Osteoblast (primary cell): ENCODE measurements around the gene INPP5A. TPM values are rescaled to one million over a fixed set of nuclear protein-coding genes. Genes with fewer than 3 reads are reported as not detected.

Experiments
- DNase-seq: peaks from one replicate; pipeline ENCODE4 v3.0.0; 2011; ENCODE audit warnings: low spot score, mixed read lengths; ENCODE audit not compliant: insufficient read length; ENCODE audit errors: missing footprints
- H2AFZ ChIP-seq: 2 replicates; pipeline ENCODE4 v1.6.0; 2011; ENCODE audit warnings: mild to moderate bottlenecking, low read length
- H3K27ac ChIP-seq: 2 replicates; pipeline ENCODE4 v1.5.1; 2011; ENCODE audit warnings: mild to moderate bottlenecking, low read depth, low read length, moderate library complexity
- H3K27me3 ChIP-seq: 2 replicates; pipeline ENCODE4 v1.6.0; 2012; ENCODE audit warnings: mild to moderate bottlenecking, control low read depth, inconsistent platforms, low read length, moderate library complexity; ENCODE audit not compliant: insufficient read depth
- H3K36me3 ChIP-seq: 2 replicates; pipeline ENCODE4 v1.5.1; 2011; ENCODE audit warnings: mild to moderate bottlenecking, low read length, control low read depth, moderate library complexity; ENCODE audit not compliant: insufficient read depth
- H3K4me1 ChIP-seq: 2 replicates; pipeline ENCODE4 v1.5.1; 2011; ENCODE audit warnings: mild to moderate bottlenecking, low read length, control low read depth, moderate library complexity; ENCODE audit not compliant: insufficient read depth
- H3K4me2 ChIP-seq: 2 replicates; pipeline ENCODE4 v1.6.0; 2011; ENCODE audit warnings: mild to moderate bottlenecking, low read length; ENCODE audit not compliant: insufficient read depth
- H3K4me3 ChIP-seq: fragments of 200-600 bp; sonication (generic); 3 replicates; pipeline ENCODE4 v1.5.1; 2012; ENCODE audit warnings: mild to moderate bottlenecking, low read length, inconsistent platforms; ENCODE audit not compliant: insufficient read depth
- H3K79me2 ChIP-seq: 2 replicates; pipeline ENCODE4 v1.6.0; 2012; ENCODE audit warnings: mild to moderate bottlenecking, low read length, control low read depth, inconsistent platforms; ENCODE audit not compliant: insufficient read depth
- H3K9me3 ChIP-seq: 2 replicates; pipeline ENCODE4 v1.5.1; 2011; ENCODE audit warnings: low read depth, low read length, control low read depth
- H4K20me1 ChIP-seq: 2 replicates; pipeline ENCODE4 v1.6.0; 2012; ENCODE audit warnings: mild to moderate bottlenecking, low read length, control low read depth; ENCODE audit not compliant: insufficient read depth
- total RNA-seq: library from RNA; depleted of rRNA; stranded (reverse); fragments of >200 nt; gene quantifications from 2 replicates; pipeline ENCODE4 v1.2.3, GENCODE V29; 2012
- TF ChIP-seq, protein P1 (sequence below): IDR thresholded peaks from 2 replicates; pipeline ENCODE4 v1.5.1; 2011; ENCODE audit warnings: mild to moderate bottlenecking, low read depth, low read length, moderate library complexity; ENCODE audit errors: extremely low read depth

INPP5A gene
- total RNA-seq, 1 donor, result 22.8 TPM

DNA sequence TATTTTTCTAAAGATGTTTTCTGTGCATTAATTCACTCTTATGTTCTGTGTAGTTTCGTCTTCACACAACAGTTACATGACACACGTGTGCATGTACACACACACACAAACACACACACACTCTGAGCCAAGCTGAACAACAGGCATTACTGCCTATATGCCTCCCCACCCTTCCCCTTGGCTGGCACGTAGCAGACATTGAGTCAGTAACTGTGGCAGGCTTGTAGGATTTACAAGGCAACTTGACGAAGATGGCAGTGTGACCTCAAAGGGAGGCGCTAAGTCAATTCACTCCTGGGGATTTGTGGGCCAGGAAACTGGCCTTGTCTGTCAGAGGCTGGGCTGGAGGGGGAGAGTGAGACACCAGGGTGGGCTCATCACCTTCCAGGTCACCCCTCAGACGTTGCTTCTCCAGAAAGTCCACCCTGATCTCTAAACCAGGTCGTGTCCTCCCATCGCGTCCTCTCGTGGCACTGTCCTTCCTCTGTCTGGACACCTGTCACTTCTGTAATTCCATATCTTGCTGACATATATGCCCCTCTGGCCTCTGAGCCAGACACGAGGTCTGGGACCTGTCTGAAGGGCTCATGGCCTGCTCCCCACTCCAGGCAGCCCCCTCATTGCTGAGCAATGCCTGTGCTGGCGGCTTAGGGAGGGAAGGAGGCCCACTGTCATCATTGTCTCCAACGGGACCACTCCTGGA lies 41.1 kb upstream of the INPP5A start:
- Histone ChIP-seq H3K27me3 (peaks cover 56% of the 10 kb centered on the region), H2AFZ (no peak overlapping the region), H3K4me2 (no peak overlapping the region), H3K4me1 (no peaks in the 10 kb centered on the region), H3K79me2 (no peaks in the 10 kb centered on the region), H3K4me3 (no peak overlapping the region), H3K27ac (no peak overlapping the region), H4K20me1 (no peaks in the 10 kb centered on the region), H3K9me3 (no peaks in the 10 kb centered on the region), H3K36me3 (no peaks in the 10 kb centered on the region)
- TF ChIP-seq, protein P1, sequence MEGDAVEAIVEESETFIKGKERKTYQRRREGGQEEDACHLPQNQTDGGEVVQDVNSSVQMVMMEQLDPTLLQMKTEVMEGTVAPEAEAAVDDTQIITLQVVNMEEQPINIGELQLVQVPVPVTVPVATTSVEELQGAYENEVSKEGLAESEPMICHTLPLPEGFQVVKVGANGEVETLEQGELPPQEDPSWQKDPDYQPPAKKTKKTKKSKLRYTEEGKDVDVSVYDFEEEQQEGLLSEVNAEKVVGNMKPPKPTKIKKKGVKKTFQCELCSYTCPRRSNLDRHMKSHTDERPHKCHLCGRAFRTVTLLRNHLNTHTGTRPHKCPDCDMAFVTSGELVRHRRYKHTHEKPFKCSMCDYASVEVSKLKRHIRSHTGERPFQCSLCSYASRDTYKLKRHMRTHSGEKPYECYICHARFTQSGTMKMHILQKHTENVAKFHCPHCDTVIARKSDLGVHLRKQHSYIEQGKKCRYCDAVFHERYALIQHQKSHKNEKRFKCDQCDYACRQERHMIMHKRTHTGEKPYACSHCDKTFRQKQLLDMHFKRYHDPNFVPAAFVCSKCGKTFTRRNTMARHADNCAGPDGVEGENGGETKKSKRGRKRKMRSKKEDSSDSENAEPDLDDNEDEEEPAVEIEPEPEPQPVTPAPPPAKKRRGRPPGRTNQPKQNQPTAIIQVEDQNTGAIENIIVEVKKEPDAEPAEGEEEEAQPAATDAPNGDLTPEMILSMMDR, result no peak
- peak; percentile 79 for DNase-seq

GRCh38 chr10:132497063-132497680 lies 40.4 kb upstream of the INPP5A start:
- TF ChIP-seq, protein P1, result no peak
- no peaks in the 10 kb centered on the region for H3K79me2 ChIP-seq
- peaks cover 58% of the 10 kb centered on the region for H3K27me3 ChIP-seq
- H3K4me3 ChIP-seq, result no peak overlapping the region
- H3K9me3 ChIP-seq, result no peaks in the 10 kb centered on the region
- H3K27ac ChIP-seq, result no peak overlapping the region
- H3K4me2 ChIP-seq, result no peak overlapping the region
- H4K20me1 ChIP-seq, result no peaks in the 10 kb centered on the region
- DNase-seq, result peak; percentile 41
- no peak overlapping the region for H2AFZ ChIP-seq
- no peaks in the 10 kb centered on the region for H3K4me1 ChIP-seq
- H3K36me3 ChIP-seq, result no peaks in the 10 kb centered on the region

- H2AFZ ChIP-seq, result no peak overlapping the region
- H3K79me2 ChIP-seq, result no peaks in the 10 kb centered on the region
- TF ChIP-seq, protein P1, result no peak
- peak; percentile 46 for DNase-seq
- H3K27me3 ChIP-seq, result peaks cover 59% of the 10 kb centered on the region
- H3K27ac ChIP-seq, result no peak overlapping the region
- no peaks in the 10 kb centered on the region for H4K20me1 ChIP-seq
- no peaks in the 10 kb centered on the region for H3K36me3 ChIP-seq
- no peak overlapping the region for H3K4me3 ChIP-seq
- H3K4me2 ChIP-seq, result no peak overlapping the region
- no peaks in the 10 kb centered on the region for H3K4me1 ChIP-seq
- H3K9me3 ChIP-seq, result no peaks in the 10 kb centered on the region
Observed at GRCh38 chr10:132497861-132498561, 39.6 kb upstream of the INPP5A start.
